A673 (cell line): ENCODE results near the gene IQGAP2.

Experiments
- CTCF ChIP-seq: fragments of 300-800, 200-600 bp; sonication (generic); conservative IDR thresholded peaks from 2 replicates; pipeline ENCODE4 v1.5.1; 2017; ENCODE audit warnings: low read depth, mild to moderate bottlenecking, antibody characterized with exemption, low read length, moderate library complexity, mixed read lengths
- EZH2 ChIP-seq: fragments of 200-600 bp; sonication (generic); IDR thresholded peaks from 2 replicates; pipeline ENCODE4 v1.6.1; 2017; ENCODE audit warnings: borderline replicate concordance, low read depth, mild to moderate bottlenecking, mixed read lengths, antibody characterized with exemption, low read length; ENCODE audit not compliant: poor library complexity, severe bottlenecking

- TF ChIP-seq CTCF (no peak), EZH2 (no peak)
Observed at GRCh38 chr5:76475936-76476335, 72.9 kb downstream of the IQGAP2 start.
